ENCODE results near the gene GPR18.

GRCh38 chr13:99277629-99278028, 19.4 kb upstream of the GPR18 start:
- TF ChIP-seq, protein P1, sequence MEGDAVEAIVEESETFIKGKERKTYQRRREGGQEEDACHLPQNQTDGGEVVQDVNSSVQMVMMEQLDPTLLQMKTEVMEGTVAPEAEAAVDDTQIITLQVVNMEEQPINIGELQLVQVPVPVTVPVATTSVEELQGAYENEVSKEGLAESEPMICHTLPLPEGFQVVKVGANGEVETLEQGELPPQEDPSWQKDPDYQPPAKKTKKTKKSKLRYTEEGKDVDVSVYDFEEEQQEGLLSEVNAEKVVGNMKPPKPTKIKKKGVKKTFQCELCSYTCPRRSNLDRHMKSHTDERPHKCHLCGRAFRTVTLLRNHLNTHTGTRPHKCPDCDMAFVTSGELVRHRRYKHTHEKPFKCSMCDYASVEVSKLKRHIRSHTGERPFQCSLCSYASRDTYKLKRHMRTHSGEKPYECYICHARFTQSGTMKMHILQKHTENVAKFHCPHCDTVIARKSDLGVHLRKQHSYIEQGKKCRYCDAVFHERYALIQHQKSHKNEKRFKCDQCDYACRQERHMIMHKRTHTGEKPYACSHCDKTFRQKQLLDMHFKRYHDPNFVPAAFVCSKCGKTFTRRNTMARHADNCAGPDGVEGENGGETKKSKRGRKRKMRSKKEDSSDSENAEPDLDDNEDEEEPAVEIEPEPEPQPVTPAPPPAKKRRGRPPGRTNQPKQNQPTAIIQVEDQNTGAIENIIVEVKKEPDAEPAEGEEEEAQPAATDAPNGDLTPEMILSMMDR (conservative IDR thresholded peaks at IDR 0.05 in 1 of 2, IDR thresholded peaks at IDR 0.05 in 1 of 2; ENCODE audit: low read depth in 1 of 2, low read length in 2 of 2) = no peak
- no peak for TF ChIP-seq EZH2 (IDR thresholded peaks at IDR 0.05; ENCODE audit: low read length, missing control alignments)

Measured in fibroblast of lung (primary cell).